IMR-90 (cell line): ENCODE measurements around the gene CDC73. TPM values are rescaled to one million over a fixed set of nuclear protein-coding genes. Genes with fewer than 3 reads are reported as not detected.

Experiments
- ATAC-seq: fragments of 200-7000 bp; cut with Tn5 transposase; 2 replicates; pipeline ENCODE4 v1.9.1; 2020; ENCODE audit warnings: low read depth, mild to moderate bottlenecking, moderate library complexity
- BruUV-seq: library from RNA; stranded (reverse); fragments of 400-500 nt; replicated peaks from 2 replicates; lab custom pipeline; 2021; lab: Mats Ljungman, UMichigan
- CTCF ChIA-PET: fragments of 300-600 bp; formaldehyde crosslinking; extraction: SDS; loops from one replicate; lab custom pipeline; 2021; ENCODE audit warnings: antibody characterized with exemption; lab: Yijun Ruan, JAX
- POLR2A ChIA-PET: fragments of 300-600 bp; sonication (Branson Sonifier 250); formaldehyde crosslinking; loops from one replicate; lab custom pipeline; 2022; ENCODE audit warnings: antibody characterized with exemption; ENCODE audit not compliant: unreplicated experiment; lab: Charles Lee
- DNase-seq: peaks from one replicate; pipeline ENCODE4 v3.0.0; 2013
- H2AFZ ChIP-seq: replicated peaks from 2 replicates; pipeline ENCODE3; 2013; ENCODE audit warnings: low read length, mild to moderate bottlenecking; ENCODE audit not compliant: poor library complexity
- H2AK5ac ChIP-seq: 2 replicates; pipeline ENCODE4 v1.6.1; 2013; ENCODE audit warnings: low read depth, low read length, inconsistent platforms
- H2AK9ac ChIP-seq: replicated peaks from 2 replicates; pipeline ENCODE3; 2013; ENCODE audit warnings: mild to moderate bottlenecking, low read depth, low read length, moderate library complexity; ENCODE audit not compliant: poor library complexity
- H2BK120ac ChIP-seq: 2 replicates; pipeline ENCODE4 v1.6.1; 2013; ENCODE audit warnings: low read depth, low read length, inconsistent platforms
- H2BK15ac ChIP-seq: 3 replicates; pipeline ENCODE4 v1.6.1; 2013; ENCODE audit warnings: low read depth, low read length, inconsistent platforms
- H2BK20ac ChIP-seq: 2 replicates; pipeline ENCODE4 v1.6.1; 2013; ENCODE audit warnings: low read depth, mild to moderate bottlenecking, inconsistent platforms, low read length, moderate library complexity
- H2BK5ac ChIP-seq: 2 replicates; pipeline ENCODE4 v1.6.1; 2013; ENCODE audit warnings: mild to moderate bottlenecking, low read depth, low read length, inconsistent platforms; ENCODE audit not compliant: poor library complexity, severe bottlenecking
- H3K14ac ChIP-seq: replicated peaks from 2 replicates; pipeline ENCODE4 v1.6.1; 2013; ENCODE audit warnings: low read depth, low read length, inconsistent platforms
- H3K18ac ChIP-seq: 2 replicates; pipeline ENCODE4 v1.6.1; 2013; ENCODE audit warnings: low read depth, low read length, control low read depth
- H3K23ac ChIP-seq: 2 replicates; pipeline ENCODE4 v1.6.1; 2013; ENCODE audit warnings: low read depth, low read length, inconsistent platforms
- H3K27ac ChIP-seq: 2 replicates; pipeline ENCODE4 v1.5.1; 2013; ENCODE audit warnings: mild to moderate bottlenecking, control low read depth, low read length; ENCODE audit not compliant: insufficient read depth
- H3K27me3 ChIP-seq: 2 replicates; pipeline ENCODE4 v1.6.1; 2013; ENCODE audit warnings: low read length; ENCODE audit not compliant: control insufficient read depth, insufficient read depth
- H3K36me3 ChIP-seq: 2 replicates; pipeline ENCODE4 v1.6.1; 2013; ENCODE audit warnings: low read length, mixed read lengths; ENCODE audit not compliant: control insufficient read depth, insufficient read depth
- H3K4ac ChIP-seq: 2 replicates; pipeline ENCODE4 v1.6.1; 2013; ENCODE audit warnings: low read depth, low read length, inconsistent platforms
- H3K4me1 ChIP-seq: 2 replicates; pipeline ENCODE4 v1.6.1; 2013; ENCODE audit warnings: low read length, mixed read lengths; ENCODE audit not compliant: control insufficient read depth, insufficient read depth
- H3K4me2 ChIP-seq: 2 replicates; pipeline ENCODE4 v1.6.1; 2013; ENCODE audit warnings: low read depth, mild to moderate bottlenecking, control low read depth, low read length, moderate library complexity
- H3K4me3 ChIP-seq: 2 replicates; pipeline ENCODE4 v1.5.1; 2013; ENCODE audit warnings: low read depth, mild to moderate bottlenecking, control low read depth, low read length, moderate library complexity; ENCODE audit not compliant: insufficient read depth
- H3K56ac ChIP-seq: 2 replicates; pipeline ENCODE4 v1.6.1; 2013; ENCODE audit warnings: low read length, inconsistent platforms; ENCODE audit not compliant: insufficient read depth; ENCODE audit errors: extremely low read depth
- H3K79me1 ChIP-seq, 2 experiments: 2 replicates each; pipeline ENCODE4 v1.6.1; 2013; ENCODE audit warnings: low read length in 2 of 2, inconsistent platforms in 1 of 2, low read depth in 1 of 2
- H3K9ac ChIP-seq: 2 replicates; pipeline ENCODE4 v1.6.1; 2013; ENCODE audit warnings: low read depth, low read length, control low read depth
- H3K9me1 ChIP-seq: 2 replicates; pipeline ENCODE4 v1.6.1; 2013; ENCODE audit warnings: low read length, inconsistent platforms; ENCODE audit not compliant: insufficient read depth
- H3K9me3 ChIP-seq: 2 replicates; pipeline ENCODE4 v1.6.1; 2013; ENCODE audit warnings: low read length; ENCODE audit not compliant: control insufficient read depth, insufficient read depth
- H4K20me1 ChIP-seq: 2 replicates; pipeline ENCODE4 v1.6.1; 2013; ENCODE audit warnings: low read length, inconsistent platforms; ENCODE audit not compliant: insufficient read depth
- H4K5ac ChIP-seq: 2 replicates; pipeline ENCODE4 v1.6.1; 2013; ENCODE audit warnings: mild to moderate bottlenecking, low read depth, low read length, control low read depth
- H4K8ac ChIP-seq, 2 experiments: 2 replicates each; pipeline ENCODE4 v1.6.1; 2013; ENCODE audit warnings: low read depth in 2 of 2, low read length in 2 of 2, control low read depth in 1 of 2, inconsistent platforms in 1 of 2
- H4K91ac ChIP-seq: 2 replicates; pipeline ENCODE4 v1.6.1; 2013; ENCODE audit warnings: low read depth, low read length, inconsistent platforms; ENCODE audit not compliant: insufficient read depth
- BHLHE40 ChIP-seq: fragments of 150-350 bp; IDR thresholded peaks from 2 replicates; pipeline ENCODE4 v1.6.1; 2016; ENCODE audit warnings: mild to moderate bottlenecking, low read depth, low read length
- MAFK ChIP-seq: IDR thresholded peaks from 2 replicates; pipeline ENCODE4 v1.6.1; 2012; ENCODE audit warnings: low read depth, low read length, improper control_type of control experiment
- MAZ ChIP-seq: IDR thresholded peaks from 2 replicates; pipeline ENCODE4 v1.6.1; 2012; ENCODE audit warnings: low read depth, mild to moderate bottlenecking, low read length, improper control_type of control experiment, moderate library complexity, borderline replicate concordance
- NFE2L2 ChIP-seq: fragments of 150-350 bp; IDR thresholded peaks from 2 replicates; pipeline ENCODE4 v1.6.1; 2016; ENCODE audit warnings: low read depth, mild to moderate bottlenecking, low read length
- POLR2A ChIP-seq: IDR thresholded peaks from 2 replicates; pipeline ENCODE4 v1.6.1; 2012; ENCODE audit warnings: mild to moderate bottlenecking, low read depth, low read length
- RAD21 ChIP-seq: IDR thresholded peaks from 2 replicates; pipeline ENCODE4 v1.6.1; 2012; ENCODE audit warnings: low read length, improper control_type of control experiment
- RFX5 ChIP-seq: IDR thresholded peaks from 2 replicates; pipeline ENCODE4 v1.8.0; 2012; ENCODE audit warnings: low read depth, mild to moderate bottlenecking, low read length, moderate library complexity
- SMC3 ChIP-seq: fragments of 150-350 bp; IDR thresholded peaks from 2 replicates; pipeline ENCODE4 v1.6.1; 2016; ENCODE audit warnings: low read depth, mild to moderate bottlenecking, antibody characterized with exemption, low read length, moderate library complexity
- USF2 ChIP-seq: fragments of 150-350 bp; IDR thresholded peaks from 2 replicates; pipeline ENCODE4 v1.6.1; 2017; ENCODE audit warnings: mild to moderate bottlenecking, antibody characterized with exemption, low read length, low read depth
- WGBS, 2 experiments: methylation state at CpG; one replicate each; pipeline versions ENCODE4 v1.1.5 to v1.1.7; 2013; ENCODE audit warnings: missing lambda C conversion rate in 2 of 2; ENCODE audit not compliant: insufficient read length in 1 of 2; ENCODE audit errors: extremely low coverage in 2 of 2; 5-methylcytosine and 5-hydroxymethylcytosine counted together
- dilution Hi-C: fragments of 300-500 bp; cut with HindIII; formaldehyde crosslinking; loops from one replicate; pipeline ENCODE4 v1.14.3; 2018; ENCODE audit warnings: low sequenced_read_pairs; ENCODE audit not compliant: unreplicated experiment
- in situ Hi-C: fragments of 300-500 bp; cut with MboI; formaldehyde crosslinking; loops from 3 replicates; pipeline ENCODE4 v1.14.3; 2019; ENCODE audit warnings: low sequenced_read_pairs, inconsistent platforms, mixed read lengths
- intact Hi-C: fragments of 100-400 bp; cut with micrococcal nuclease; formaldehyde crosslinking; loops from 2 replicates; pipeline ENCODE4 v1.10.0; 2022
- polyA plus RNA-seq, 3 experiments: library from polyadenylated mRNA; depleted of rRNA; stranded (reverse); fragments of >200 nt; gene quantifications; 2 replicates each; pipeline ENCODE4 v1.2.3, GENCODE V29; 2012; ENCODE audit warnings: low replicate concordance in 1 of 3
- total RNA-seq: library from RNA; depleted of rRNA; stranded (reverse); fragments of >200 nt; gene quantifications from 2 replicates; pipeline ENCODE4 v1.2.3, GENCODE V29; 2012
- TF ChIP-seq, protein P1 (sequence below): conservative IDR thresholded peaks from 2 replicates; pipeline ENCODE4 v1.5.1; 2012; ENCODE audit warnings: mild to moderate bottlenecking, low read depth, low read length, improper control_type of control experiment

CDC73 gene
- total and polyA plus RNA-seq, 2 of the 4 experiments (the other 2 are of a cell fraction) = 22.1 to 29.6 TPM

- no peak overlapping the region for H4K91ac ChIP-seq
- H2AFZ ChIP-seq = no peak overlapping the region
- H3K23ac ChIP-seq = no peak overlapping the region; the same call in 1 of the 2 replicates
- BruUV-seq = no TSS peak
- H3K4me1 ChIP-seq = peaks cover 4% of the 10 kb centered on the region
- dilution Hi-C loops (no loop called here), intact Hi-C loops (loop anchor here (10.0 kb wide), 1 partner anchor 112 kb away; no protein-coding TSS in a partner anchor), in situ Hi-C loops (no loop called here)
- H3K79me1 ChIP-seq = no peaks in the 10 kb centered on the region
- ATAC-seq (peak; percentile 74), DNase-seq (peak; percentile 65)
- no peak overlapping the region for H2BK15ac ChIP-seq
- no peaks in the 10 kb centered on the region for H3K36me3 ChIP-seq
- H3K14ac ChIP-seq = peak overlapping the region; percentile 58
- H3K9ac ChIP-seq = no peak overlapping the region
- no CpG with 5 or more reads among the region's 1 CpG for WGBS, 2 experiments
- H2BK20ac ChIP-seq = peak overlapping the region; percentile 41; the same call in 1 of the 2 replicates
- H3K9me3 ChIP-seq = no peaks in the 10 kb centered on the region
- no peak overlapping the region for H2BK120ac ChIP-seq
- H4K20me1 ChIP-seq = no peaks in the 10 kb centered on the region
- peak overlapping the region; percentile 3 for H2BK5ac ChIP-seq
- ChIA-PET POLR2A (interaction anchor here (0.5 to 0.6 kb wide), 2 partner anchors 12 to 42 kb away, joined by 3 read pairs; no protein-coding TSS in a partner anchor), CTCF (no interaction called here)
- H4K5ac ChIP-seq = 0 out of 2 replicates have a peak overlapping the region, but pooled peaks have one; percentile 49
- H2AK5ac ChIP-seq = no peak overlapping the region
- H4K8ac ChIP-seq = 0 out of 4 replicates have a peak overlapping the region, but pooled peaks of 1 of the 2 experiments have one; percentile 5
- no peak overlapping the region for H3K4me3 ChIP-seq
- H3K4ac ChIP-seq = no peak overlapping the region; the same call in 1 of the 2 replicates
- no peak overlapping the region for H3K56ac ChIP-seq
- H3K4me2 ChIP-seq = no peak overlapping the region
- H3K18ac ChIP-seq = peak overlapping the region; percentile 20; the same call in 1 of the 2 replicates
- no peaks in the 10 kb centered on the region for H3K9me1 ChIP-seq
- TF ChIP-seq RAD21 (no peak), POLR2A (no peak), MAZ (no peak), SMC3 (no peak), BHLHE40 (no peak), NFE2L2 (no peak), MAFK (no peak), USF2 (no peak), RFX5 (no peak)
- TF ChIP-seq, protein P1, sequence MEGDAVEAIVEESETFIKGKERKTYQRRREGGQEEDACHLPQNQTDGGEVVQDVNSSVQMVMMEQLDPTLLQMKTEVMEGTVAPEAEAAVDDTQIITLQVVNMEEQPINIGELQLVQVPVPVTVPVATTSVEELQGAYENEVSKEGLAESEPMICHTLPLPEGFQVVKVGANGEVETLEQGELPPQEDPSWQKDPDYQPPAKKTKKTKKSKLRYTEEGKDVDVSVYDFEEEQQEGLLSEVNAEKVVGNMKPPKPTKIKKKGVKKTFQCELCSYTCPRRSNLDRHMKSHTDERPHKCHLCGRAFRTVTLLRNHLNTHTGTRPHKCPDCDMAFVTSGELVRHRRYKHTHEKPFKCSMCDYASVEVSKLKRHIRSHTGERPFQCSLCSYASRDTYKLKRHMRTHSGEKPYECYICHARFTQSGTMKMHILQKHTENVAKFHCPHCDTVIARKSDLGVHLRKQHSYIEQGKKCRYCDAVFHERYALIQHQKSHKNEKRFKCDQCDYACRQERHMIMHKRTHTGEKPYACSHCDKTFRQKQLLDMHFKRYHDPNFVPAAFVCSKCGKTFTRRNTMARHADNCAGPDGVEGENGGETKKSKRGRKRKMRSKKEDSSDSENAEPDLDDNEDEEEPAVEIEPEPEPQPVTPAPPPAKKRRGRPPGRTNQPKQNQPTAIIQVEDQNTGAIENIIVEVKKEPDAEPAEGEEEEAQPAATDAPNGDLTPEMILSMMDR = no peak
- no peaks in the 10 kb centered on the region for H3K27me3 ChIP-seq
- H3K27ac ChIP-seq = peak overlapping the region; percentile 29; the same call in 1 of the 2 replicates
- H2AK9ac ChIP-seq = no peak overlapping the region
Observed at GRCh38 chr1:193283016-193283415, 161.2 kb downstream of the CDC73 start.
